HG03432 (cell line): Measurements from ENCODE around the gene SCP2.

ENCODE experiments used
- ATAC-seq: cut with Tn5 transposase; IDR thresholded peaks from one replicate; pipeline ENCODE4 v1.9.1; 2021; ENCODE audit warnings: mild to moderate bottlenecking, moderate library complexity; ENCODE audit not compliant: unreplicated experiment

SCP2 gene

GRCh38 chr1:53066488-53066887, 139.4 kb downstream of the SCP2 start:
- ATAC-seq, result no peak

- no peak for ATAC-seq
Observed at GRCh38 chr1:53066891-53067738, 140.0 kb downstream of the SCP2 start.

- no peak for ATAC-seq
Observed at GRCh38 chr1:53067886-53068285, 140.8 kb downstream of the SCP2 start.

- no peak for ATAC-seq
Observed at GRCh38 chr1:53068314-53069099, 141.4 kb downstream of the SCP2 start.

GRCh38 chr1:53069265-53069662, 142.2 kb downstream of the SCP2 start:
- no peak for ATAC-seq

- ATAC-seq, result no peak
Observed at GRCh38 chr1:53069663-53070327, 142.7 kb downstream of the SCP2 start.

- no peak for ATAC-seq
Observed at GRCh38 chr1:53070621-53071020, 143.5 kb downstream of the SCP2 start.

GRCh38 chr1:53071167-53071865, 144.2 kb downstream of the SCP2 start:
- ATAC-seq, result no peak

- ATAC-seq, result no peak
Observed at GRCh38 chr1:53071915-53072314, 144.8 kb downstream of the SCP2 start.

GRCh38 chr1:53073287-53073686, 146.2 kb downstream of the SCP2 start:
- no peak for ATAC-seq

- no peak for ATAC-seq
Observed at GRCh38 chr1:53073868-53074311, 146.8 kb downstream of the SCP2 start.

- no peak for ATAC-seq
Observed at GRCh38 chr1:53074313-53075154, 147.5 kb downstream of the SCP2 start.

- ATAC-seq, result no peak
Observed at GRCh38 chr1:53075206-53075605, 148.1 kb downstream of the SCP2 start.

GRCh38 chr1:53075761-53076163, 148.7 kb downstream of the SCP2 start:
- no peak for ATAC-seq

GRCh38 chr1:53076165-53076564, 149.1 kb downstream of the SCP2 start:
- no peak for ATAC-seq

- ATAC-seq, result no peak
Observed at GRCh38 chr1:53076721-53077598, 149.9 kb downstream of the SCP2 start.

GRCh38 chr1:53077599-53077965, 150.5 kb downstream of the SCP2 start:
- no peak for ATAC-seq

GRCh38 chr1:53078333-53079101, 151.4 kb downstream of the SCP2 start:
- no peak for ATAC-seq
